K562 (cell line): ENCODE measurements around the gene SOSTDC1. TPM values are rescaled to one million over a fixed set of nuclear protein-coding genes. Genes with fewer than 3 reads are reported as not detected.
A peak's percentile ranks its signal among the peaks of the same experiment; 100 is the strongest.

Experiments
- ATAC-seq: fragments of 200-7000 bp; cut with Tn5 transposase; 3 replicates; pipeline ENCODE4 v1.9.1; 2020; ENCODE audit warnings: moderate library complexity
- BruUV-seq: library from RNA; stranded (reverse); fragments of 400-500 nt; replicated peaks from 2 replicates; lab custom pipeline; 2021; lab: Mats Ljungman, UMichigan
- CTCF ChIA-PET: fragments of 300-600 bp; formaldehyde crosslinking; extraction: SDS; loops from one replicate; lab custom pipeline; 2021; ENCODE audit warnings: low intra/inter-chr PET ratio; lab: Yijun Ruan, JAX
- POLR2A ChIA-PET: fragments of 300-600, 350-650 bp; sonication (Branson Sonifier 250); formaldehyde crosslinking; extraction: SDS; loops from one replicate; lab custom pipeline; 2021; ENCODE audit warnings: antibody characterized with exemption, inconsistent platforms; lab: Yijun Ruan, JAX
- DNase-seq, 4 experiments: peaks; one replicate each; pipeline versions ENCODE4 v3.0.0 to v3.0.0-alpha.2; 2011 to 2018; ENCODE audit warnings: low spot score in 3 of 4, mixed read lengths in 3 of 4; ENCODE audit errors: extremely low read depth in 1 of 4
- FAIRE-seq: peaks from 2 replicates; lab custom pipeline; 2011; peaks lifted over from hg19 to GRCh38; lab: Jason Lieb, UNC
- H2AFZ ChIP-seq: 2 replicates; pipeline ENCODE4 v1.6.0; 2011; ENCODE audit warnings: low read depth, low read length, control low read depth, inconsistent platforms
- H3K27ac ChIP-seq: fragments of 200-600 bp; 3 replicates; pipeline ENCODE4 v1.8.0; 2011; ENCODE audit warnings: low read depth, mild to moderate bottlenecking, control low read depth, inconsistent platforms, low read length, moderate library complexity, mixed read lengths; ENCODE audit errors: extremely low read depth
- H3K27me3 ChIP-seq, 2 experiments: fragments of 300-600 bp in 1 of 2; 2 replicates in 1 of 2; 3 replicates in 1 of 2; pipeline versions ENCODE4 v1.6.0 to v1.8.0; 2011; ENCODE audit warnings: inconsistent platforms in 2 of 2, low read length in 2 of 2, mild to moderate bottlenecking in 1 of 2, mixed read lengths in 1 of 2, moderate library complexity in 1 of 2; ENCODE audit not compliant: control insufficient read depth in 2 of 2, insufficient read depth in 2 of 2
- H3K36me3 ChIP-seq: fragments of 300-600 bp; 3 replicates; pipeline ENCODE4 v1.8.0; 2011; ENCODE audit warnings: mild to moderate bottlenecking, low read length, inconsistent platforms; ENCODE audit not compliant: control insufficient read depth, insufficient read depth
- H3K4me1 ChIP-seq, 2 experiments: fragments of 200-600 bp in 1 of 2; replicated peaks in 1 of 2; 2 replicates in 1 of 2; 3 replicates in 1 of 2; pipeline versions ENCODE4 v1.5.1 to v1.8.0; 2011; ENCODE audit warnings: inconsistent platforms in 2 of 2, low read length in 2 of 2, mild to moderate bottlenecking in 1 of 2, mixed read lengths in 1 of 2, moderate library complexity in 1 of 2; ENCODE audit not compliant: control insufficient read depth in 2 of 2, insufficient read depth in 2 of 2
- H3K4me2 ChIP-seq: 2 replicates; pipeline ENCODE4 v1.6.1; 2011; ENCODE audit warnings: low read length, control low read depth, inconsistent platforms, mixed read lengths; ENCODE audit not compliant: insufficient read depth
- H3K4me3 ChIP-seq: fragments of 200-600 bp; sonication (generic), shearing (Covaris generic); 2 replicates; pipeline ENCODE4 v1.5.1; 2016; ENCODE audit warnings: control low read depth, inconsistent platforms
- H3K79me2 ChIP-seq: fragments of 200-600 bp; 3 replicates; pipeline ENCODE4 v1.8.0; 2011; ENCODE audit warnings: low read length, inconsistent platforms; ENCODE audit not compliant: control insufficient read depth, insufficient read depth
- H3K9ac ChIP-seq, 2 experiments: 2 replicates each; pipeline versions ENCODE4 v1.6.0 to v1.6.1; 2011; ENCODE audit warnings: low read depth in 2 of 2, low read length in 2 of 2, control low read depth in 1 of 2, inconsistent platforms in 1 of 2, mild to moderate bottlenecking in 1 of 2, mixed read lengths in 1 of 2; ENCODE audit not compliant: insufficient read depth in 1 of 2
- H3K9me1 ChIP-seq: one replicate; pipeline ENCODE4 v1.6.0; 2011; ENCODE audit warnings: inconsistent platforms, mild to moderate bottlenecking, low read length, moderate library complexity; ENCODE audit not compliant: control insufficient read depth, insufficient read depth
- H3K9me3 ChIP-seq: replicated peaks from 2 replicates; pipeline ENCODE4 v1.5.1; 2011; ENCODE audit warnings: low read depth, low read length, inconsistent platforms; ENCODE audit not compliant: control insufficient read depth, insufficient read depth
- H4K20me1 ChIP-seq: replicated peaks from 2 replicates; pipeline ENCODE4 v1.6.1; 2011; ENCODE audit warnings: low read length, inconsistent platforms, mixed read lengths; ENCODE audit not compliant: control insufficient read depth, insufficient read depth
- ARID1B ChIP-seq: fragments of 450-650 bp; IDR thresholded peaks from 2 replicates; pipeline ENCODE4 v1.6.1; 2016; ENCODE audit warnings: antibody characterized with exemption, mild to moderate bottlenecking, inconsistent platforms
- CTCF ChIP-seq, 3 experiments: IDR thresholded peaks in 2 of 3; conservative IDR thresholded peaks in 1 of 3; 2 replicates each; pipeline ENCODE4 v1.5.1; 2011 to 2012; ENCODE audit warnings: low read length in 3 of 3, mild to moderate bottlenecking in 3 of 3, control low read depth in 2 of 3, improper control_type of control experiment in 1 of 3, inconsistent platforms in 1 of 3, low read depth in 1 of 3, mixed read lengths in 1 of 3, moderate library complexity in 1 of 3; ENCODE audit not compliant: insufficient read depth in 2 of 3
- DPF2 ChIP-seq: fragments of 450-650 bp; IDR thresholded peaks from 2 replicates; pipeline ENCODE4 v1.6.1; 2016
- EHMT2 ChIP-seq: fragments of 450-650 bp; IDR thresholded peaks from 2 replicates; pipeline ENCODE4 v1.6.1; 2018; ENCODE audit warnings: antibody characterized with exemption
- GATA2 ChIP-seq: sonication (generic); formaldehyde crosslinking; IDR thresholded peaks from 2 replicates; pipeline ENCODE4 v1.4.0; 2020; ENCODE audit warnings: mild to moderate bottlenecking, missing genetic modification reagents
- GTF2A2 ChIP-seq: IDR thresholded peaks from 2 replicates; pipeline ENCODE4 v1.6.1; 2016; ENCODE audit warnings: mild to moderate bottlenecking, missing genetic modification characterization, missing compliant biosample characterization
- HMBOX1 ChIP-seq: sonication (generic); IDR thresholded peaks from 2 replicates; pipeline ENCODE4 v1.6.1; 2016
- HMGN3 ChIP-seq: IDR thresholded peaks from 2 replicates; pipeline ENCODE4 v1.6.1; 2011; ENCODE audit warnings: borderline replicate concordance, low read depth, mild to moderate bottlenecking, mixed read lengths, low read length; ENCODE audit not compliant: insufficient read length; ENCODE audit errors: extremely low read depth
- IRF1 ChIP-seq: sonication (generic); formaldehyde crosslinking; IDR thresholded peaks from 2 replicates; pipeline ENCODE4 v1.8.0; 2022; ENCODE audit warnings: missing genetic modification reagents, mild to moderate bottlenecking, borderline replicate concordance
- JUND ChIP-seq, 2 experiments: IDR thresholded peaks; 2 replicates in 1 of 2; 3 replicates in 1 of 2; pipeline ENCODE4 v1.6.1; 2011; ENCODE audit warnings: borderline replicate concordance in 2 of 2, low read depth in 2 of 2, low read length in 2 of 2, improper control_type of control experiment in 1 of 2, missing biosample characterization in 1 of 2, missing genetic modification characterization in 1 of 2, missing genetic modification reagents in 1 of 2
- KDM1A ChIP-seq, 2 experiments: fragments of 450-650 bp; IDR thresholded peaks; 2 replicates each; pipeline ENCODE4 v1.6.1; 2016; ENCODE audit warnings: mild to moderate bottlenecking in 2 of 2
- KDM5B ChIP-seq: fragments of 200-600 bp; sonication (generic); IDR thresholded peaks from 2 replicates; pipeline ENCODE4 v1.6.1; 2012; ENCODE audit warnings: low read depth, mild to moderate bottlenecking, moderate library complexity, low read length, control low read depth, inconsistent platforms; ENCODE audit not compliant: insufficient replicate concordance
- NCOR1 ChIP-seq: fragments of 450-650 bp; IDR thresholded peaks from 2 replicates; pipeline ENCODE4 v1.6.1; 2016; ENCODE audit warnings: mild to moderate bottlenecking, moderate library complexity
- PTBP1 ChIP-seq: fragments of 200-400 bp; formaldehyde crosslinking; IDR thresholded peaks from 2 replicates; pipeline ENCODE4 v1.6.1; 2017; ENCODE audit warnings: low read depth, low read length
- RFX1 ChIP-seq: fragments of 450-650 bp; IDR thresholded peaks from 2 replicates; pipeline ENCODE4 v1.6.1; 2016; ENCODE audit warnings: mild to moderate bottlenecking, moderate library complexity
- TBP ChIP-seq: optimal IDR thresholded peaks from 2 replicates; pipeline ENCODE3; 2011; ENCODE audit warnings: low read depth, low read length, improper control_type of control experiment
- ZBED1 ChIP-seq: IDR thresholded peaks from 2 replicates; pipeline ENCODE4 v1.6.1; 2014
- ZBTB17 ChIP-seq: fragments of 450-650 bp; formaldehyde crosslinking; IDR thresholded peaks from 2 replicates; pipeline ENCODE4 v1.4.0; 2020; ENCODE audit warnings: mild to moderate bottlenecking
- ZC3H11A ChIP-seq: IDR thresholded peaks from 2 replicates; pipeline ENCODE4 v1.6.1; 2012; ENCODE audit warnings: low read depth, low read length, improper control_type of control experiment
- ZNF699 ChIP-seq: fragments of 250-450 bp; sonication (Bioruptor Pico); IDR thresholded peaks from 2 replicates; pipeline ENCODE4 v1.8.0; 2021; ENCODE audit warnings: mild to moderate bottlenecking, moderate library complexity; ENCODE audit not compliant: insufficient replicate concordance
- WGBS: fragments of 100-300 bp; shearing (Covaris generic); methylation state at CpG from one replicate; pipeline ENCODE4 v1.1.6; 2016; ENCODE audit warnings: low coverage, mixed read lengths; ENCODE audit not compliant: insufficient coverage; ENCODE audit errors: missing lambda C conversion rate; 5-methylcytosine and 5-hydroxymethylcytosine counted together
- in situ Hi-C: fragments of 300-500 bp; cut with MboI; formaldehyde crosslinking; loops from 4 replicates; pipeline ENCODE4 v1.15.0; 2018; ENCODE audit warnings: inconsistent platforms, mixed read lengths
- intact Hi-C: fragments of 100-400 bp; cut with micrococcal nuclease; formaldehyde crosslinking; loops from 2 replicates; pipeline ENCODE4 v1.14.2; 2022
- polyA plus RNA-seq, 8 experiments: library from polyadenylated mRNA; depleted of rRNA in 4 of 8; stranded (reverse) in 5 of 8; unstranded in 3 of 8; fragments of >200 nt; fragmentation: Nextera tagmentation in 2 of 8; fragmentation: Illumina TruSeq in 1 of 8; extraction: Ambion mirVana in 2 of 8; extraction: Trizol in 1 of 8; gene quantifications; 2 replicates each; pipeline versions ENCODE4 v1.2.1 to v1.2.3, GENCODE V29; 2011 to 2014; ENCODE audit warnings: inconsistent platforms in 1 of 8, missing spikeins in 1 of 8
- total RNA-seq, 7 experiments: library from RNA; depleted of rRNA in 6 of 7; stranded (reverse); fragments of >200 nt in 6 of 7; fragmentation: Illumina TruSeq in 2 of 7; extraction: Trizol in 2 of 7; gene quantifications; 2 replicates each; pipeline versions ENCODE4 v1.2.1 to v1.2.3, GENCODE V29; 2011 to 2021; ENCODE audit warnings: low replicate concordance in 1 of 7

Gene SOSTDC1
- total and polyA plus RNA-seq, 9 of the 15 experiments (the other 6 are each of a cell fraction or from before 2014, with no cell fraction given): 8.3 to 48.6 (median 15.9) TPM

GRCh38 chr7:16422917-16423316, 42.6 kb downstream of the SOSTDC1 start:
- Histone ChIP-seq H3K4me3 (no peak overlapping the region), H3K4me1 (peaks cover 18 to 26% of the 10 kb centered on the region in 2 experiments), H3K27ac (peak overlapping the region; percentile 30), H3K9ac (peak overlapping the region; percentile 14 to 71; a peak in 2 of 4 replicates), H3K79me2 (peaks cover 42% of the 10 kb centered on the region), H3K9me1 (no peaks in the 10 kb centered on the region), H4K20me1 (no peaks in the 10 kb centered on the region), H3K27me3 (no peaks in the 10 kb centered on the region), H3K9me3 (no peaks in the 10 kb centered on the region), H2AFZ (peak overlapping the region; percentile 97), H3K36me3 (no peaks in the 10 kb centered on the region; the same call in 2 of the 3 replicates), H3K4me2 (peak overlapping the region; percentile 19)
- DNase-seq: peak; percentile 34 to 73 (median 46)
- WGBS: 19% methylated on average over 3 of the region's 3 CpGs
- no TSS peak for BruUV-seq
- ChIA-PET POLR2A (interaction anchor here (1.4 kb wide), 1 partner anchor 43 kb away, joined by 5 read pairs; the partner anchor contains the start of gene SOSTDC1), CTCF (no interaction called here)
- FAIRE-seq: peak; percentile 75
- intact Hi-C loops: loop anchor here (5.0 to 10.0 kb wide), 2 partner anchors 224 to 332 kb away; partner anchors contain the start of genes ANKMY2, BZW2 and TSPAN13
- in situ Hi-C loops: no loop called here
- ATAC-seq: peak; percentile 2; the same call in 2 of the 3 replicates
- TF ChIP-seq KDM1A (IDR thresholded peaks at IDR 0.05): 0 out of 4 replicates have a peak, but pooled peaks of 1 of the 2 experiments have one; percentile 19
- peak; percentile 36; the same call in 1 of the 2 replicates for TF ChIP-seq DPF2
- TF ChIP-seq ZC3H11A: no peak
- no peak for TF ChIP-seq JUND (IDR thresholded peaks at IDR 0.05; ENCODE audit: borderline replicate concordance, low read depth, low read length)
- no peak for TF ChIP-seq JUND (tag; IDR thresholded peaks at IDR 0.05; ENCODE audit: borderline replicate concordance, low read depth, low read length)
- TF ChIP-seq GATA2 (CRISPR knock-in tag): peak; percentile 39; the same call in 1 of the 2 replicates
- TF ChIP-seq ZBED1: no peak
- no peak for TF ChIP-seq HMGN3
- TF ChIP-seq HMBOX1: peak; percentile 96
- TF ChIP-seq IRF1: no peak
- no peak for TF ChIP-seq PTBP1
- no peak for TF ChIP-seq GTF2A2 (tag)
- TF ChIP-seq EHMT2: peak; percentile 73; the same call in 1 of the 2 replicates
- no peak for TF ChIP-seq RFX1
- peak; percentile 36 for TF ChIP-seq NCOR1
- TF ChIP-seq TBP: peak; percentile 26
- no peak for TF ChIP-seq ZNF699 (CRISPR knock-in tag)
- peak; percentile 47 to 55 (median 49) for TF ChIP-seq CTCF (IDR thresholded peaks at IDR 0.05 in 2 of 3, conservative IDR thresholded peaks at IDR 0.05 in 1 of 3; ENCODE audit: insufficient read depth in 2 of 3, low read depth in 1 of 3, low read length in 3 of 3)
- TF ChIP-seq ZBTB17 (CRISPR knock-in tag): no peak
- TF ChIP-seq ARID1B: peak; percentile 56
- TF ChIP-seq KDM5B: no peak
